ENCODE measurements around the gene CNTNAP5.

The CNTNAP5 gene

GRCh38 chr2:124623560-124623959, 598.5 kb downstream of the CNTNAP5 start:
- H3F3A ChIP-seq (ENCODE audit: low read depth) = no peaks in the 10 kb centered on the region
- TF ChIP-seq EZH2phosphoT487 (IDR thresholded peaks at IDR 0.05; ENCODE audit: borderline replicate concordance) = no peak
- TF ChIP-seq CTCF (conservative IDR thresholded peaks at IDR 0.05; ENCODE audit: low read length) = no peak
- peaks cover 3% of the 10 kb centered on the region; the same call in 1 of the 2 replicates for H3K9me3 ChIP-seq (ENCODE audit: insufficient read depth, low read depth, low read length)
- H3K9ac ChIP-seq (ENCODE audit: low read depth, low read length, poor library complexity, severe bottlenecking) = no peak overlapping the region
- H2AFZ ChIP-seq (ENCODE audit: low read length) = no peak overlapping the region
- no peaks in the 10 kb centered on the region for H3K27me3 ChIP-seq (ENCODE audit: insufficient read depth, low read length, poor library complexity, severe bottlenecking)
- no peaks in the 10 kb centered on the region for H4K20me1 ChIP-seq (ENCODE audit: insufficient read depth, low read length, poor library complexity, severe bottlenecking)
- H3K36me3 ChIP-seq (ENCODE audit: insufficient read depth, low read length) = no peaks in the 10 kb centered on the region
- H3K4me3 ChIP-seq (ENCODE audit: low read length, poor library complexity, severe bottlenecking) = no peak overlapping the region
- H3K4me1 ChIP-seq (ENCODE audit: insufficient read depth, low read length, poor library complexity, severe bottlenecking) = no peaks in the 10 kb centered on the region
- no peak overlapping the region for H3K4me2 ChIP-seq (ENCODE audit: low read depth, low read length, poor library complexity, severe bottlenecking)
- no peaks in the 10 kb centered on the region for H3K79me2 ChIP-seq (ENCODE audit: insufficient read depth, low read length)
- no peaks in the 10 kb centered on the region for H3K9me2 ChIP-seq (replicated peaks; ENCODE audit: low read depth, low read length)

DNA sequence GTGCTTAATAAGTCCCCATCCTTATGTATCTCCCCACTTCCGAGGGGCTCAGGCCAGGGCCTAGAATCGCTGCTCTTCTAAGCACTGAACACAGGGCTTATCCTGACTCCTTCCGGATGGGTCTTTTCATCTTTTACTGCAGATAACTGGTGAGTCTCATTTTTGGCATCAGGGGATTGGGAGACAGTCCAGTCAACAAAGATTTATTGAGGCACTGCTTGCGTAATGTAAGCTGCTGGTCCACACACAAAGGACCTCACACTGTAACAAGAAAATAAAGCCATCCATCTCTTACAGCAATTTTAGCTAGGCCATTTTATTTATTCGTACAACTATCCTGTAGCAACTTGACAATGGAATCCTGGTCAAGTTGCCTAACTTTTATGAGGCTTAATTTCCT, 600.5 kb downstream of the CNTNAP5 start:
- Histone ChIP-seq H3K79me2 (ENCODE audit: insufficient read depth, low read length) (no peaks in the 10 kb centered on the region), H3K4me3 (ENCODE audit: low read length, poor library complexity, severe bottlenecking) (no peak overlapping the region), H2AFZ (ENCODE audit: low read length) (no peak overlapping the region), H3K4me2 (ENCODE audit: low read depth, low read length, poor library complexity, severe bottlenecking) (no peak overlapping the region), H3F3A (ENCODE audit: low read depth) (no peaks in the 10 kb centered on the region), H3K27me3 (ENCODE audit: insufficient read depth, low read length, poor library complexity, severe bottlenecking) (no peaks in the 10 kb centered on the region), H3K4me1 (ENCODE audit: insufficient read depth, low read length, poor library complexity, severe bottlenecking) (no peaks in the 10 kb centered on the region), H3K9ac (ENCODE audit: low read depth, low read length, poor library complexity, severe bottlenecking) (no peak overlapping the region), H3K9me2 (replicated peaks; ENCODE audit: low read depth, low read length) (no peaks in the 10 kb centered on the region), H3K9me3 (ENCODE audit: insufficient read depth, low read depth, low read length) (peaks cover 3% of the 10 kb centered on the region; the same call in 1 of the 2 replicates), H4K20me1 (ENCODE audit: insufficient read depth, low read length, poor library complexity, severe bottlenecking) (no peaks in the 10 kb centered on the region), H3K36me3 (ENCODE audit: insufficient read depth, low read length) (no peaks in the 10 kb centered on the region)
- TF ChIP-seq EZH2phosphoT487 (IDR thresholded peaks at IDR 0.05; ENCODE audit: borderline replicate concordance) (no peak), CTCF (conservative IDR thresholded peaks at IDR 0.05; ENCODE audit: low read length) (no peak)

- Histone ChIP-seq H3K79me2 (ENCODE audit: insufficient read depth, low read length) (no peaks in the 10 kb centered on the region), H3K4me1 (ENCODE audit: insufficient read depth, low read length, poor library complexity, severe bottlenecking) (no peaks in the 10 kb centered on the region), H3K9me2 (replicated peaks; ENCODE audit: low read depth, low read length) (no peaks in the 10 kb centered on the region), H3F3A (ENCODE audit: low read depth) (no peaks in the 10 kb centered on the region), H3K4me3 (ENCODE audit: low read length, poor library complexity, severe bottlenecking) (no peak overlapping the region), H3K9ac (ENCODE audit: low read depth, low read length, poor library complexity, severe bottlenecking) (no peak overlapping the region), H2AFZ (ENCODE audit: low read length) (no peak overlapping the region), H3K27me3 (ENCODE audit: insufficient read depth, low read length, poor library complexity, severe bottlenecking) (no peaks in the 10 kb centered on the region), H3K9me3 (ENCODE audit: insufficient read depth, low read depth, low read length) (peaks cover 3% of the 10 kb centered on the region; the same call in 1 of the 2 replicates), H3K36me3 (ENCODE audit: insufficient read depth, low read length) (no peaks in the 10 kb centered on the region), H4K20me1 (ENCODE audit: insufficient read depth, low read length, poor library complexity, severe bottlenecking) (no peaks in the 10 kb centered on the region), H3K4me2 (ENCODE audit: low read depth, low read length, poor library complexity, severe bottlenecking) (no peak overlapping the region)
- TF ChIP-seq CTCF (conservative IDR thresholded peaks at IDR 0.05; ENCODE audit: low read length) (no peak), EZH2phosphoT487 (IDR thresholded peaks at IDR 0.05; ENCODE audit: borderline replicate concordance) (no peak)
Observed at GRCh38 chr2:124626993-124627392, 601.9 kb downstream of the CNTNAP5 start.
